HG03196 (cell line): ENCODE measurements around the gene GET3.

Experiments used
- ATAC-seq: cut with Tn5 transposase; IDR thresholded peaks from one replicate; pipeline ENCODE4 v1.9.1; 2021; ENCODE audit not compliant: unreplicated experiment

The GET3 gene

DNA sequence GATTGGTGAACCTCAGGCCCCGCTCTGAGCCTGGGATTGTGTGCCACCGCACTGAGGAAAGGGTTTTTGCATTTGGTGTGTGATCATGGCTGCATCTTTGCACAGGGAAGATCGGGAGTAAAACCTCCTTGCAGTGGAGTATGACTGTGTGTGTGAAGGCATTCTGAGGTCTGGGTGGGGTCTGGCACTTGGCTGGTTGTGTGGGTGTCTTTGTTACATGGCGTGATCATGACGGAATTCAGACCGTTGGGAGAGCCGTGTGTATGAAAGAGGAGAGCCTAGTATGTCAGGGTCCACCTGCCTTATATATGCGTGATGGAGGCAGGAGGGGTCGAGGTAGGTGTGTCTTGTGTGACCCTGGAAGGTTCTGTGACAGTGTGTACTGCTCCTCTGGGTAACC lies 13.6 kb downstream of the GET3 start:
- no peak for ATAC-seq

DNA sequence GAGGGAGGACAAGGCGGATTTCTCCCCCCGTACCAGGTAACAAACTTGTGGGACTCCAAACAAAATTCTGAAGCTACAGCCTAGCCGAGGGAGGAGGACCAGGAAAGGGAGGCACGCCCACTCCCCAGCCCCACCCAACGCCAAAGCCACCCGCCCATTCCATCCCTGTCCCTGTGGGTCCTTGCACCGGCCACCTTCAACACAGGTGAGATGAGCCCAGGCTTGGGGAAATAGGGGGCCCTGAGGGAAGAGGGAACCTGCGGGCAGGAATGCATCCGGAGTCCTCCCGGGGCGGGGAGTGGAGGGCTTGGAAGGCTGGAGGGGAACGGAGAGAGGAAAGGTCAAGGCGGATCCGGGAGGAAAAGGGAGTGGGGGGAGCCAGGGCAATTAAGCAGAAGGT lies 14.3 kb downstream of the GET3 start, which contains the start of gene BEST2:
Gene BEST2 (plus strand): TSS at position 157 of the 400 bp plus-strand sequence. CDS start 802 bp downstream, outside the sequence.
- no peak for ATAC-seq

DNA sequence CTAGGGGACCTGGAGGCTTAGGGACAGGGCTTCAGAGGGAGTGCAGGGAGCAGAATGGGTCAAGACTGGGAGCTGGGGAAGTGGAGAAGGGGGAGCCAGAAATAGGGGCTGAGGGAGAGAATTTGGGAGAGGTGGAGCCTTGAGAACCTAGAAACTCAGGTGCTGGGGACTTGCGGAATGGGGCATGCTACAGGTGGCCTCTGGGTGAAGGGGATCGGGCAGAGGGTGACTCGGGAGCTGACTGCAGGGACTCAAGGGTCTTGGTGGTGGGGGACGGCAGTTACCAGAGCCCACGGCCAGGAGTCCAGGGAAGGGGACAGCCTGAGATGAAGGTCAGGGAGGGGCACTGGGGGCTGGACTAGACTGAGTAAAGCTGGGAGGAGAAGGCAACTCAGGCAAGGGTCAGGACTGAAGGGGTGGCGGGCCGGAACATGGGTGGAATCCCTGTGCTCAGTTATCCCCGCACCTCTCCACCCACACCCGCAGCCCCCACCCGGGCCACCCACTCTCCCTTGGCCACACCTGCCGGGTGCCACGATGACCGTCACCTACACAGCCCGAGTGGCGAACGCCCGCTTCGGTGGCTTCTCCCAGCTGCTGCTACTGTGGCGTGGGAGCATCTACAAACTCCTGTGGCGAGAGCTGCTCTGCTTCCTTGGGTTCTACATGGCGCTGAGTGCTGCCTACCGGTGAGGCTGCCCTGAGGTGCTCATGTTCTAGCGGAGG lies 14.9 kb downstream of the GET3 start:
- ATAC-seq, result no peak

DNA sequence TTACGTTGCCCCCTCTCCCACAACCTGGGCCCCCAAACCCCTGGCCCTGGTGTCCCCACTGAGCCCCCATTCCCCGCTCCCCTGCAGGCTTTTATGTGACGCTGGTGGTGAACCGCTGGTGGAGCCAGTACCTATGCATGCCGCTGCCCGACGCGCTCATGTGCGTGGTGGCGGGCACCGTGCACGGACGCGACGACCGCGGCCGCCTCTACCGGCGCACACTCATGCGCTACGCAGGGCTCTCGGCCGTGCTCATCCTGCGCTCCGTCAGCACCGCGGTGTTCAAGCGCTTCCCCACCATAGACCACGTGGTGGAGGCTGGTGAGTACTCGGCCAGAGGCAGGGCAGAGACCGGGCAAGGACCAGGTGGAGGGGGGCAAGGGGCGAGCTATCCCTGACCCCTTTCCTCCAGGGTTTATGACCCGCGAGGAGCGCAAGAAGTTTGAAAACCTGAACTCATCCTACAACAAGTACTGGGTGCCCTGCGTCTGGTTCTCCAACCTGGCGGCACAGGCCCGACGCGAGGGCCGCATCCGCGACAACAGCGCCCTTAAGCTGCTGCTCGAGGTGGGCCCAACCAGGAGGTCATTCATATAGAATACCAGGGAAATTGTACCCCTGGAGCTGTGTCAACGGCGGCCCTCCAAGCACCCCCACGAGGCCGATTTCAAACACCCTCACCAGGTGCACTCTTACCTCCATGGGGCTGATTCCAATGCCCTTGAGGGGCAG lies 17.3 kb downstream of the GET3 start:
- no peak for ATAC-seq

DNA sequence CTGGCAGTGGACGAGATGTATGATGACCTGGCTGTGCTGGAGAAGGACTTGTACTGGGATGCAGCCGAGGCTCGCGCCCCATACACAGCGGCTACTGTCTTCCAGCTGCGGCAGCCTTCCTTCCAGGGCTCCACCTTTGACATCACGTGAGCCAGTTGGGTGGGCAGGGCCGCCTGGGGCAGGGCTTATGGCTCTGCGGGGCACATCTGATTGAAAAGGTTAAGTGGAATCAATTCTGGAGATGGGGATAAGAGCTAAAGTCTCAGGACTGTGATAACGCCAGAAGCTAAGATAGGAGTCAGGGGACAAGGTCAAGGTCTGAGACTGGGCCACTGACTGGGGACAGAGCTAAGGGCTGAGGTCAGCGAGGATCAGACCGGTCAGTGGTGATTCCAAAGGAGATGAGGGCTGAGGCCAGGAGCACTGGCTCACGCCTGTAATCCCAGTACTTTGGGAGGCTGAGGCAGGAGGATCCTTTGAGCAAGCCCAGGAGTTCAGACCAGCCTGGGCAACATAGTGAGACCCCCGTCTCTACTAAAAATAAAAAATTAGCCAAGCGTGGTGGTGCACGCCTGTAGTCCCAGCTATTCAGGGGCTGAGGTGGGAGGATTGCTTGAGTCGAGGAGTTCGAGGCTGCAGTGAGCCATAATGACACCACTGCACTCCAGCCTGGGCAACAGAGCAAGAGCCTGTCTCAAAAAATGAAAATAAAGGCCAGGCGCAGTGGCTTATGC lies 19.0 kb downstream of the GET3 start:
- no peak for ATAC-seq

DNA sequence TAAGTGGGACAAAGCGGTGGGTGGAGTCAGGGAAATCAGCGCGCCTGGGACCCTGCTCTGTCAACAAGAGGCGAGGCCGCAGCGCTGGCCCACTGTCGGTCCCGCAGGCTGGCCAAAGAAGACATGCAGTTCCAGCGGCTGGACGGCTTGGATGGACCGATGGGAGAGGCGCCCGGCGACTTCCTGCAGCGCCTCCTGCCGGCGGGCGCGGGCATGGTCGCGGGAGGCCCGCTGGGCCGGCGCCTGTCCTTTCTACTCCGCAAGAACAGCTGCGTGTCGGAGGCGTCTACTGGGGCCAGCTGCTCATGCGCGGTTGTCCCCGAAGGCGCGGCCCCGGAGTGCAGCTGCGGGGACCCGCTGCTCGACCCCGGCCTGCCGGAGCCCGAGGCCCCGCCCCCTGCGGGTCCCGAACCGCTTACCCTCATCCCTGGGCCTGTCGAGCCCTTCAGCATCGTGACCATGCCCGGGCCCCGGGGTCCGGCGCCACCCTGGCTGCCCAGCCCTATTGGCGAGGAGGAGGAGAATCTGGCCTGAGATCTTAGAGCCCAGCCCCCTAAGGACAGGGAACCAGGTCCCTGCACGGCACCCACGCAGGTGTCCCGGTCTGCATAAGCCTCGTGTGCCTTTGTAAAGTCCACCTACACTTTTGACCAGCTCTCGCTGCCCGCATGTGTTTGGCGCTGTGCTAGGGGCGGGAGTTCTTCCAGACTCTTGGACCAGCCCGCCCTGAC lies 20.4 kb downstream of the GET3 start:
- ATAC-seq, result no peak

DNA sequence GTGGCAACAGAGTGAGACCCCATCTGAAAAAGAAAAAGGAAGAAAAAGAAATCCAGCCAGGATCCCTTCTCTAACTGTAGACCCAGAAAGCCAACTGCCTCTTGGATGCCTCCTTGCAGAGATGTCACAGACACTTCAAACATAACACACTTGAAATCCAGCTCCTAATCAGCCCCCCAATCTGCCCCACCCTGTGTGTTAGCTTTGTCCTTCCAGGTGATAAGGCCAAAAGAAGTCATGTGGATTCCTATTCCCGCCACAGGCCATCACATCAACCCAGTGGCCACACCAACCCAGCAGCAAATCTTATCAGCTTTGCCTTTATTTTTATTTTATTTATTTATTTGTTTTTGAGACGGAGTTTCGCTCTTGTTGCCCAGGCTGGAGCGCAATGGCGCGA lies 22.4 kb downstream of the GET3 start:
- ATAC-seq, result no peak

DNA sequence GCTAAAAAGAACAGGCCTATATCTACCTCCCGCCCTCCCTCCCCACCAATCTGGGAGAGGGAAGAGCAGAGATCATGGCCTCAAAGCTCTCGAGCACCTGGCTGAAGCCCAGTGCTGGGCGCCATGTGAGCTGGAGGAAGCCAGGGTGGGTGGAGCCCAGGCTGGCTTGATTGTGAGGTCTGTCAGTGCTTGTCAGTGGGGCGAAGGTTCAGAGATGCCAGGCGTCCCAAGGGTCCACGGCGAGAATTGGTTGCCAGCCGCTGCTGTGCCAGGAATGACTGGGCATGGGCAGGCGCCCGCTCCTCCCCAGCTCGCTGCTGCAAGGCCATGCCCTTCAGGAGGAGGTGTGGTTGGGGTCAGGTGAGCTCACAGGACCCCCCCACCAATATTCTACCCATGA lies 25.8 kb downstream of the GET3 start:
- ATAC-seq, result no peak

DNA sequence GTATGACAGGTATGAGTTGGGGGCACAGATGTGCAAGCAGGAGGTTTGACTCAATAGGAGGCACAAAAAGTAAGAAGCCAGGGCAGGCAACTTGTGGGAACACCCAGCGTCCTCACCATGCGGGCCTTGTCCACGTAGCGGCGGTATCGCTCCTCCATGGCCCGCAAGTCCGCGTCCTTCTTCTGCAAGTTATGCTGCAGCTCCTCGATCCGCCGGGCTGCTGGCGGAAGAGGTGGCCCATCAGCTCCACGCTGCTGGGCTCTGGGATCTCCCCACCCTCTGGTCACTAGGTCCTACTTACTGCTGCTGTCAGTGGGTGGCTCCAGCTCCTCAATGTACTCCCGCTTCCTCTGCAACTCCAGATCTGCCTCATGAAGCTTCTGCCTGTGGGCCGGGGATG lies 27.4 kb downstream of the GET3 start:
- ATAC-seq, result no peak

DNA sequence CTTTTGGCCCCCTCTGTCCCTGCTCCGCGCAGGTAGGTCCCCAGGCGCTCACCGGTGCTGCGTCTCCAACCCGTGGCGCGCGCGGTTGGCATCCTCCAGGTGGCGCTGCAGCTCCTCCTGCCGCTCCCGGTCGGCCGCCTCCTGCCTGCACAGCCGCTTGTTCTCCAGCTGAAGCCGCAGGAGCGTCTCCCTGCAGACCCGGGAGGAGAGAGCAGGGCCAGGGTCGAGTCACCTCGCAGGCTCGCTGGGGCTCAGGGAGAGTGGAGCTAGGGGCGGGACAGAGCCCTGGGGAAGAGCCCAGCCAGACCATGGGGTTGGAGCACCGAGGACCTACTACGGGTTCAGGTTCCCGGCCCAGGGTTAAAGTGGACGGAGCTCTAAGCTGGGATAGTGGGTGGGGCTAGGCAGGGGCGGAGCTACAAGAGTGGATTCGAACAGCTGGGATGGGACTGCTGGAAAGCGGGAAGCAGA lies 28.8 kb downstream of the GET3 start:
- no peak for ATAC-seq

DNA sequence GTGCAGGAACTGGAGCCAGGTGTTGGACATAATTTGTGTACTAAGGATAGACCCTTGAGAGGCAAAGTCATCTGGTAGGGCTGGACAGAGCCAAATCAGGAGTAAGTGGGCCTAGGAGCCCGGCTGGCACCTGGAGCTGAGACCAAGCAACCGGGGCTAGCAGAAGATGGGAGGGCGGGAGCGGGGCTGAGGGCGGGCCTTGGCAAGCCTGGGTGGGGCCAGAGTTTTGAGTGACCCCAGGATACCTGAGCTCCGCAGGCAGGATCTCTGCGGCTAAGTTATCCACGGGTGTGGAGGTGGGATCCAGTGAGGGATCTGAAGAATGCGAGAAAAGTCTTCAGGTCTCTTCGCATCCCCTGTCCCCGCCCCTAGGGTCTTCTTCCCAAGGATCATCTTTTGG lies 29.9 kb downstream of the GET3 start:
- no peak for ATAC-seq

DNA sequence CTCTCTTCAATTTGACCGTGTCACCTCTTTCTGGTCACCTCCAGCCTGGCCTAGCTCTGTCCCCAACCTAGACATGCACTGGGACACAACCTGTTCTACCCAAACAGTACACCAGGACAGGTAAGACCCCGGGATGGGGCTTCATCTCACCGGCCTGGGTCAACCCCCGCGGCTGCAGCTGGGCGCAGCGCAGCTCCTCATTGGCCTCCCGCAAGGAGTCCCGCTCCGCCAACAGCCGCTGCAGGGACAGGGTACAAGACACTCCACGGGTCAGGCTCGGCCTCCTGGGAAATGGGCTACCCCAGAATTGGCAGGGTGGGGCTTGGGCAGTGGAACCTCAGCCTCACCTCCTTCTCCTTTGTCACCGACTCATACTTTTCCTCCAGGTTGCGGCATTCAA lies 30.4 kb downstream of the GET3 start:
- no peak for ATAC-seq

DNA sequence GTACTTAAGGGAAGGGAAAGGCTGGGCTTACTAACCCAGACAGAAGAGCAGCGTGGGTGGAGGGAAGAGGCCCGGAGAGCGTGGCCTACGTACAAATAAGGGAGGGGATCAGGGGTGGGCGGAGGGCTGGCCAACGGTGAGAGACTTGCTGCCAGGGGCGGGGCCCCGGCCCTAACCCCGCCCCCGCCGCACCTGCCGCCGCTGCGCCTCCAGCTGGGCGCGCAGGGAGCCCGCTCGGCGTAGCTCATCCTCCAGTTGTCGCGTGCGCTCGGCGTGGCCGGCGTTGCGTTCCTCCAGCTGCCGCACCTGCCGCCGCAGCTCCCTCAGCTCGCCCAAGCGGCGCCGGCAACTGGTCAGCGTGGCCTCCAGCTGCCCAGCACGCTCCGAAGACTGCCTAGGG lies 32.4 kb downstream of the GET3 start:
- ATAC-seq, result no peak

DNA sequence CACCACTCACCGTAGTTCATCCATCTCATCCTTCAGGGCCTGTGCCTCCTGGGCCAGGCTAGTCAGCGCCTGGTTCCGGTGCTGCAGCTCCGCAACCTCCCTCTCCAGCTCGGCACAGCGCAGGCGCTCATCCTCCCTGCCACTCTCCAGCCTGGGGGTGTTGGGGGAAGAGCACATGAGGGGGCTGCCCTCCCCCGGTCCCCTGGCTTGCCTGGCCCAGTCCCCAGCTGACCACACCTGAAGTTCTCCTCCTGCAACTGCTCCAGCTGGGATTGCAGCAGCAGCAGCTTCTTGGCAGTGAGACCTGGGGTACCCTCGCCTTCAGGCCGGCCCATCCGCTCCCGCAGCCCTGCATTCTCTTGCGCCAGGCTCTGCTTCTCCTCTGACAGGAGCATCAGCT lies 33.6 kb downstream of the GET3 start:
- ATAC-seq, result no peak

DNA sequence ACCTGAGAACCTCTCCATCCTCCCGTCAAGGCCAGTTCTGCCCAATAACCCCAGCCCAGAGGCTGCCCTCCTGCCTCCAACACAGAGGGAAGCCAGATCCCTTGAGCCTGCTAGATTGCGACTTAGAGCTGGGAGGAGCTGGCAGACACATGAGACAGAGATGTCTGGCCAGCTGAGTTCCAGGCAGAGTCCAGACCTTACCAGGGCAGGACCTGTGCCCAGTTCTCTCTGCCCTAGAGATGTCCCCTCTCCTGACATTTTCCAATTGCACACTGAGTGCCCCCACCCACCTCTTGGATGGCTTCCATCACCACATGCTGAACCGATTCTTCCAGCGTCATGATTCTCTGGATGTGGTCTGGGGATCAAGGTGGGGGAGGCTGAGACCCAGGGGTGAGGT lies 35.0 kb downstream of the GET3 start:
- ATAC-seq, result no peak

DNA sequence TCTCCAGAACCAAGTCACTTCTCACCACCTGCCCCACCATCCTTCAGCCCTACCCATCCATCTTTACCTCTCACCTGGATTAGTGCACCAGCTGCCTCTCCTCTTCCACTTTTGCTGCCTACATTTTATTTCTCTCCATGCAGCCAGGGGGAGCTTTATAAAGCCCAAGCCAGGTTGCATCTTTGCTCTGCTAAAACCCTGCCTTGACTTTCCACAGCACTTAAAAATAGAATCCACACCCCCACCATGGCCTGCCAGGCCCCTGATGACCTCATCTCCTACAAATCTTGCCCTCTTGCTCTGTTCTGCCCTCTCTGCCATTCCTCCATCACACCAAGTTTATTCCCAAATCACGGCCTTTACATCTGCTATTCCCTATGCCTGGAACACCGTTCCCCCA lies 36.3 kb downstream of the GET3 start:
- no peak for ATAC-seq

DNA sequence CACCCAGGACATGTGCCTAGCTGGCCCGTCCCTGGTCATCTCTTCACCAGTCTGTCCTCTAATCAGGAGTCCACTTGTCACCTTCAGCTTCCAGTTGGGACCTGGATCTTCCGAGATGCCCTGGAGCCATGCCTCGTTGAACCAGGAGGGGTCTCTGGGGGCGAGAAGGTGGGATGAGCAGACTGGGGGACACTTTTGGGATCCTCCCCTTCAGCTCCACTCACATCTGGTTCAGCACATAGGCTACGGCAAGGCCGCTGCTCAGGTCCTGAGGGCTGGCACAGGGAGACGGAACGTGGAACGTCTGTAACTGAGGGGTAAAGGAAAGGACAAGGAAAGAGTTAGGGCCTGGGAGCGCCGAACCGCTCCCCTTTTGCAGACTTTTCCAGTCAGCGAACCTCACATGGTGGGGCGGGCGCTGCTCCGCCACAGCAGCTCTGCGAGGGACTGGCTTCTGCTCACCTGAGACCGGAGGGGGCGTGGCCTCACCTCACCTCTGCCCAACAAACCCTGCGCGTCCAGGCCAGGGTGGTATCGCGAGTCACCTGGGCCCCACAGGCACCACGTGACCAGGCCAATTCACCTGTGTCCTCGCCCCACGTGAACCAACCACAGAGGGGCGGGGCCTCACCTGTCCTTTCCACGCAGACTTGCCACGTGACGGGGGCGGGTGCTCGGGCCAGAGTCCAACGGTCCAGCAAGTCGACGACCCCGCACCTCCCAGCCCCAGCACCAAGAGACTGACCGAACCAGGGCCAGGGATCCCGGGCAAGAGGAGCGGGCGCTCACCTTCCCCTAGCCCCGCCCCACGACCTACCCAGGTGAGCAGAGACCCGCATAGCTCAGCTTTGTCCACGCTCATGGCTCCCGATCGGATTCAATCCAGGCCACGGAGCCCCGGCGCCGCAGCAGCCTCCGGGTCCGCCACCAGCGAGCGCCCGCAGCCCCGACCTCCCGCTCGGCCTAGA lies 37.6 kb downstream of the GET3 start, which contains the start of gene HOOK2:
Gene HOOK2 (minus strand): TSS at position 965 of the 968 bp plus-strand sequence. CDS start 103 bp downstream, at position 862.
- no peak for ATAC-seq

DNA sequence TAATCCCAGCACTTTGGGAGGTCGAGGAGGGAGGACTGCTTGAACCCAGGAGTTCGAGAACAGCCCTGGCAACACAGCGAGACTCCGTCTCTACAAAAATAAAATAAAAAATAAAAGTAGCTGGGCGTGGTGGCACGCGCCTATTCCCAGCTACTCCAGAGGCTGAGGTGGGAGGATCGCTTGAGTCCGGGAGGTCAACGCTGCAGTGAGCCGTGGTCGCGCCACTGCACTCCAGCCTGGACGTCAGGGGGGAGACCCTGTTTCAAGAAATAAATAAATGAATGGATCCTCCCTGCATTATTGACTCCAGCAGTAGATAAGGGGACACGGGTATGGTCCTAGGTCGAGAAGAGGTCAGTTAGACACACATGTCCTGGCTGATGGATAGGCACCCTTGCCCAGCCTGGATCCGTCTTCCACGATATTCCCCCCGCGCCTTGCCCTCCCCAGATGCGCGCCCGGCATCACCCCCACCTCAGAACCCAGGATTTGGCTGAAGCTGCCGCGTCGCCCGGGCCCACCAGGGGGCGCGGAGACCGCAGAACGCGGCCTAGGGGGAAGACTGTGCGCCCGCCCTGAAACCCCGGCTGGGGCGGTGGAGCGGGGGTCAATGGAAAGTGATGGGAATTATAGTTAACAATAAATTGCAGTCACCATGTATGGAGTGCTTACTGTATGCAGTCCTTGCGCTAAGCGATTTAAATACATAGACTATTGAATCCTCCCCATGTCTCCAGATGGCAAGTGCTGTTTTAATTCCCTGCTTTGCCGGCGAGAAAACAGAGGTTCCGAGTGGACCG lies 40.1 kb downstream of the GET3 start:
- peak; percentile 37 for ATAC-seq
